Measurements from ENCODE around the gene HABP2.

Gene HABP2

GRCh38 chr10:113552701-113553100 is at the start of gene HABP2:
Gene HABP2 (plus strand): TSS chr10:113553053. CDS start chr10:113553122, 69 bp downstream.
- no peak within 1 kb of the TSS for H3K4me3 Mint-ChIP-seq
- H3K27me3 Mint-ChIP-seq: peaks cover 5% of the 10 kb centered on the region
- no peaks in the 10 kb centered on the region for H3K9me3 Mint-ChIP-seq
- H3K4me1 Mint-ChIP-seq: no peaks in the 10 kb centered on the region
- H3K27ac Mint-ChIP-seq: no peak within 1 kb of the TSS
- H3K36me3 Mint-ChIP-seq: no peaks in the 10 kb centered on the region

DNA sequence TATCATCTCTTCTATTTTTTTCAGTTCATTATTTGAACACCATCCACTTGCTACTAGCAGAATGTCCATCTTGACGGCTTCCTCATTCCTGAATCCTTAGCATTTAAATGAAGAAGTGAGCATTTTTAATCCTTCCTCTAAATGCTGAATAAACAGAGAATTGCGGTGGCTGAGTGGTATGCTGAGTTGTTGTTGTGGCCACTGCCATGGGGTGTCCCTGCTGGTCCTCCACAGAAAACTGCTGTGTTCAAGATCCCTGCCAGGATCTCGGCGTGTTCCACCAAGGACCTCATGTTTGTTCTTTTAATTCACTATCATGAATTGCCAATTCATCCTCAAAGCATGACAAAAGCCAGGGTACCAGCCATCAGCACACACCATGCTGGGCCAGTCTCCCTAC is 48.9 kb upstream of the HABP2 start:
- Mint-ChIP-seq H3K36me3 (no peaks in the 10 kb centered on the region), H3K27ac (no peak overlapping the region), H3K4me3 (no peak overlapping the region), H3K27me3 (peaks cover 6% of the 10 kb centered on the region), H3K4me1 (no peaks in the 10 kb centered on the region), H3K9me3 (no peaks in the 10 kb centered on the region)

DNA sequence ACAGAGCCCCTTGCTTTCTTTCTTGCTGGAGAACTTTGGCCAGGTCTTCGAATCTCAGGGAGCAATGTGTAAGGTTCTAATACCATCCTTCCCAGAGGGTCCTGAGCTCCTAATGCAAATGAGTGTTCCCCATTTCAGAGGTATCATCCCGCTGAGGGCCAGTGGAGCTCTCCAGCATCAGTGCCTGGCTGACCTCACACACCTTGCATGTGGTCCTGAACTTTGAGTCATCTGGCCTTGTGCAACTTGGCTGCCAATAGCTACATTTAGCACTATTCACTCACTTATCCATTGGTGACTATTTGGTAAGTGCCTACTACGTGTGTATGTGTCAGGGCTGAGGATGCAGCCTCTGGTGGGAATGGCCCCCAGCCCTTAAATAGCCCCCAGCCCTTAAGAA is 48.4 kb upstream of the HABP2 start:
- no peaks in the 10 kb centered on the region for H3K4me1 Mint-ChIP-seq
- no peak overlapping the region for H3K27ac Mint-ChIP-seq
- H3K36me3 Mint-ChIP-seq: no peaks in the 10 kb centered on the region
- H3K27me3 Mint-ChIP-seq: peaks cover 5% of the 10 kb centered on the region
- no peaks in the 10 kb centered on the region for H3K9me3 Mint-ChIP-seq
- H3K4me3 Mint-ChIP-seq: no peak overlapping the region

GRCh38 chr10:113506476-113506875 is 46.4 kb upstream of the HABP2 start:
- Mint-ChIP-seq H3K9me3 (peaks cover 14% of the 10 kb centered on the region), H3K4me3 (no peak overlapping the region), H3K4me1 (no peaks in the 10 kb centered on the region), H3K27ac (no peak overlapping the region), H3K27me3 (peaks cover 6% of the 10 kb centered on the region), H3K36me3 (no peaks in the 10 kb centered on the region)

DNA sequence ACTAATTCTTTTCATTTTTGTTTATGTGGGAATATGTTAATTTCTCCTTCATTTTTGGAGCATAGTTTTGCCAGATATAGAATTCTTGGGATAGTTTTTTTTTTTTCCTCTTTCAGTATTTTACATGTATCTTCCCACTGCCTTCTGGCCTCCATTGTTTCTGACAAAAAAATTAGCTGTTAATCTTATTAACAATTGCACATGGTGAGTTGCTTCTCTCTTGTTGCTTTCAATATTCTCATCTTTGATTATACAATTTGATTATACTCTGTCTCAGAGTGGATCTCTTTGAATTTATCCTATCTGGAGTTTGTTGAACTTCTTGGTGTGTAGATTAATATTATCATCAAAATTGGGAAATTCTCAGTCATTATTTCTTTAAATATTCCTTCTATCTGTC is 41.4 kb upstream of the HABP2 start:
- peaks cover 2% of the 10 kb centered on the region for H3K36me3 Mint-ChIP-seq
- peaks cover 8% of the 10 kb centered on the region for H3K27me3 Mint-ChIP-seq
- H3K4me3 Mint-ChIP-seq: no peak overlapping the region
- no peak overlapping the region for H3K27ac Mint-ChIP-seq
- H3K9me3 Mint-ChIP-seq: peaks cover 20% of the 10 kb centered on the region
- no peaks in the 10 kb centered on the region for H3K4me1 Mint-ChIP-seq

DNA sequence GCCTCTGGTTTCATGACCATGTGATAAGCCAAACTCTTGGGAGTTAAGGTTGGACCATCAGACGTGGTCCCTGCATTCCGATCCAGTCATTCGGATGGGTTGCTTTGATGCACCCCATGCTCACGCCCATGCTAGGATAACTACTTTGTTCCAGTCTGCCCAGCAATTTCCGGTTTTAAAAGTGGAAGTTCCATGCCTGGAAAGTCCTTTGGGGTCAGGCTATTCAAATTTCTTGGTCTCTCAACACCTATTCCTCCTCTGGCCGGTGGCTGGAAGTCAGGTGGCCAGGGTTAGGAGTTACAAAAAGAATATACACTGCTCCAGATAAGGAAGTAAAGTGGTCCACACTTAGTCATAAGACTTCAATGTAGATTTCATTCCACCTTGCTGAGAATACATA is 37.7 kb upstream of the HABP2 start:
- Mint-ChIP-seq H3K4me1 (no peaks in the 10 kb centered on the region), H3K27ac (no peak overlapping the region), H3K36me3 (peaks cover 2% of the 10 kb centered on the region), H3K9me3 (peaks cover 14% of the 10 kb centered on the region), H3K4me3 (no peak overlapping the region), H3K27me3 (peaks cover 5% of the 10 kb centered on the region)

DNA sequence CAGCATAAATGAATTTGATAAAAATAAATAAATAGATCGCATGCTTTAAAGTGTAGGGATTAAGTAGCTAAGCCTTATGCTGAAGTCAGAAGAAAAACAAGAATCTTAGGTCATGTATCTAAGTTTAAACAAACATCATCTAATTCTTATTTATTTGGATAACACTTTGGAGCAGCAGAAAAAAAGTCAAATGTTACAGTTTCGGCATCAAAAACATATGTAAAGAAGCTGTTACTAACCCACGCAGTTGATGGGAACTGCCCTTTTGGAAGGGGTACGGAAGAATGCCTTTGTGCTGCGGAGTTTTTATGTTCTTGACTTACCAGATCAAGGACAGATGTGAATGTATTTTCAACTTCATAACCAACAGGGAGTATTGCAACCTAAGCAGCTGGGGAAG is 37.3 kb upstream of the HABP2 start:
- Mint-ChIP-seq H3K9me3 (peaks cover 10% of the 10 kb centered on the region), H3K27me3 (peaks cover 5% of the 10 kb centered on the region), H3K4me1 (no peaks in the 10 kb centered on the region), H3K36me3 (peaks cover 2% of the 10 kb centered on the region), H3K27ac (no peak overlapping the region), H3K4me3 (no peak overlapping the region)

GRCh38 chr10:113516061-113516460 is 36.8 kb upstream of the HABP2 start:
- no peak overlapping the region for H3K27ac Mint-ChIP-seq
- peaks cover 2% of the 10 kb centered on the region for H3K36me3 Mint-ChIP-seq
- H3K4me3 Mint-ChIP-seq: no peak overlapping the region
- H3K4me1 Mint-ChIP-seq: no peaks in the 10 kb centered on the region
- peaks cover 5% of the 10 kb centered on the region for H3K27me3 Mint-ChIP-seq
- H3K9me3 Mint-ChIP-seq: peaks cover 7% of the 10 kb centered on the region

GRCh38 chr10:113517165-113517900 is 35.5 kb upstream of the HABP2 start:
- Mint-ChIP-seq H3K4me3 (no peak overlapping the region), H3K27ac (no peak overlapping the region), H3K27me3 (peaks cover 5% of the 10 kb centered on the region), H3K9me3 (no peaks in the 10 kb centered on the region), H3K4me1 (no peaks in the 10 kb centered on the region), H3K36me3 (no peaks in the 10 kb centered on the region)

DNA sequence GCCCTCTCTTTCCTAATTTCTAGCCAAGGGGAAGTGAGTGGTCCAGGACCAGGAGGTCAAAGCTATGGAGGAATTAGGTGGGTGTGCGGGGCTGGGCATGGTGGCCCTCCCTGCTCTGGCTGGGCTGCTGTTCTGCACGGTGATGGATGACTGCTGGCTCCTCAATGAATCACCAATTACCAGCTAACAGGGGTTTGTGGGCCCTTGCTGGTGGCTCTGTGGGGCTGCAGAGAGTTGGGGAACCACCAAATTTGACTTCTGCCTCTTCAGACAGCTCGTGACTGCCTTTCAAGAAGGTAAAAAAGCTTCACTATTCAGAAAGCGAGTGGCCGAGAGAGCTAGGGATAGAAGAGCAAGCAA is 35.0 kb upstream of the HABP2 start:
- H3K27me3 Mint-ChIP-seq: peaks cover 5% of the 10 kb centered on the region
- H3K27ac Mint-ChIP-seq: no peak overlapping the region
- H3K4me3 Mint-ChIP-seq: no peak overlapping the region
- no peaks in the 10 kb centered on the region for H3K9me3 Mint-ChIP-seq
- H3K36me3 Mint-ChIP-seq: no peaks in the 10 kb centered on the region
- H3K4me1 Mint-ChIP-seq: no peaks in the 10 kb centered on the region

DNA sequence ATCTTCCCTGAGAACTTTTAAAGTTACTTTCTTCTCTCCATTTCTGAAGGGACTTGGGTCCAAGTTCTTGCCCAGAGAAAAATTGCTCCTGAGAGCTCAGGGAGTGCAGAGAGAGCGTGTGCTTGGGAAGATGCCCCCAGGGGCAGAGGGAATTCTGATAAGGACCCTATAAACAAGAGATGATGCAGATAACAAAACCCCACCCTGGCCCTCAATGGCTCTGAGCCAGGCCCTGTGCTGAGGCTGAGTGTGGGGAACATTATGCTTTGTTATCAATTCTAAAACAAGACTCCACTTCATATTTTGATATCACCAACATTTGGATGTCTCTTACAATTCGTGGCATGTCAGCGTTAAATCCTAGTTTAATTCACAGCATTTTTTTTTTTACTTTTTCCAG is 34.4 kb upstream of the HABP2 start:
- no peaks in the 10 kb centered on the region for H3K4me1 Mint-ChIP-seq
- H3K27ac Mint-ChIP-seq: no peak overlapping the region
- H3K36me3 Mint-ChIP-seq: no peaks in the 10 kb centered on the region
- H3K4me3 Mint-ChIP-seq: no peak overlapping the region
- H3K9me3 Mint-ChIP-seq: no peaks in the 10 kb centered on the region
- peaks cover 5% of the 10 kb centered on the region for H3K27me3 Mint-ChIP-seq

- H3K4me3 Mint-ChIP-seq: no peak overlapping the region
- H3K9me3 Mint-ChIP-seq: no peaks in the 10 kb centered on the region
- H3K27me3 Mint-ChIP-seq: peaks cover 3% of the 10 kb centered on the region
- H3K27ac Mint-ChIP-seq: no peak overlapping the region
- H3K4me1 Mint-ChIP-seq: no peaks in the 10 kb centered on the region
- H3K36me3 Mint-ChIP-seq: no peaks in the 10 kb centered on the region
These were observed 33.8 kb upstream of the HABP2 start for GRCh38 chr10:113518816-113519591.

DNA sequence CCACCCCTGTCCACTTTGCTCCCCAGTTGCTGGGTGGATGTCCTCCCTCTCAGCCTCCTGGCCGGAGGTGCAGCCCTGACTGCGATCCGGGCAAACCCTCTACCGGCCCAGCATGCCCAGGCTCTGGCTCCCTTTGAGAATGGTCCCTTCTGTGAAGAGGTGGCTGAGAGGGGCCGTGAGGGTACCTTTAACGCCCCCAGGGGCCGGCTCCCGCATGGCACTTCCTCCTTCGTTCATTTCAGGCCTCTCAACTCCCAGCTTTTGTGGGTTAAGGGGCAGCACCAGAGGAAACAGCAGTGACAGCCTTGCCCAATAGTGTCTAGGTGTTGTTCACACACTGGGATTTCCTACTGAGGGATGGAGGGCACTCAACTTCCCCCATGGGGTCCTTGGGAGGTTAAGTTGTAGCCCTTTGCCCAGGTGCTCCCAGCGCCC is 33.2 kb upstream of the HABP2 start:
- H3K27me3 Mint-ChIP-seq: peaks cover 3% of the 10 kb centered on the region
- no peaks in the 10 kb centered on the region for H3K4me1 Mint-ChIP-seq
- no peaks in the 10 kb centered on the region for H3K36me3 Mint-ChIP-seq
- H3K4me3 Mint-ChIP-seq: no peak overlapping the region
- H3K9me3 Mint-ChIP-seq: no peaks in the 10 kb centered on the region
- no peak overlapping the region for H3K27ac Mint-ChIP-seq

- Mint-ChIP-seq H3K4me1 (no peaks in the 10 kb centered on the region), H3K27ac (no peak overlapping the region), H3K4me3 (no peak overlapping the region), H3K9me3 (no peaks in the 10 kb centered on the region), H3K36me3 (no peaks in the 10 kb centered on the region), H3K27me3 (peaks cover 2% of the 10 kb centered on the region)
These were observed 32.6 kb upstream of the HABP2 start for GRCh38 chr10:113520261-113520660.

DNA sequence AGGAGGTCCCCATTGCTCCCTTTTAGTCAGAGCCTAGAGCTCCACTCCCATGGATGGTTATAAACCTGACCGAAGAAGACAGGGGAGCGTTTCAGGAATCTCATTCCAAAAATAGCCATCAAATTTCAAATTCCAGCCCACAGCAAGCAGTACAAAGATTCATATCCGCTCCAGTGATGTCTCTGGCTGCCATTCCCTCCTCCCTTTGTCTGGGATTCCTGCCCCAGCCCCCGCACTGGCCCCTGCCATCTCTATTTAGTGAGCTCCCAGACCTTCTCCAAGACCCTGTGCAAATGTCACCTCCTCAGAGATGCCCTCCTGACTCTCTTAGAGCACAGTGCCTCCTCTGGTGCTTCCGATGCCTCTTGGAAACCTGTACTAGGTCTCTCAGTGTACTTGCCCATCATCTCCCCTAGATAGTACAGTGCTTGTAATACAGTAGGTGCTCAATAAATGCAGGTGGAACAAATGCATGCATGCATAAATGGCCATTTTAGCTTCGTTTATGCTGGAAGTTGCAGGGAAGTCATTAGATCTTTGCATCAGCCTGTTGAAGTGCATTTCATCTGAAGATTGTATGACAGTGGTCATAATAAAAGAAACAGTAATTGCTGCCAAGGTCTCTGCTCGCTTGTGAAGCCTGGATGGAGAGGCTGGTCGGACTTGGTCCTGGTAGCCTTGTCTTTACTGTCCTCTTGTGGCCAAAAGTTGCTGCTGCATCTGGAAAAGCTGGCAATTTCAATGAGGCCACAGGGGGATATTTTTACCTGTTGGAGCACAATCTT is 32.0 kb upstream of the HABP2 start:
- H3K27ac Mint-ChIP-seq: no peak overlapping the region
- H3K36me3 Mint-ChIP-seq: no peaks in the 10 kb centered on the region
- peaks cover 2% of the 10 kb centered on the region for H3K27me3 Mint-ChIP-seq
- H3K4me1 Mint-ChIP-seq: no peaks in the 10 kb centered on the region
- H3K9me3 Mint-ChIP-seq: no peaks in the 10 kb centered on the region
- H3K4me3 Mint-ChIP-seq: no peak overlapping the region

GRCh38 chr10:113521475-113521795 is 31.4 kb upstream of the HABP2 start:
- no peak overlapping the region for H3K4me3 Mint-ChIP-seq
- H3K27me3 Mint-ChIP-seq: peaks cover under 1% of the 10 kb centered on the region
- H3K9me3 Mint-ChIP-seq: no peaks in the 10 kb centered on the region
- H3K36me3 Mint-ChIP-seq: no peaks in the 10 kb centered on the region
- H3K4me1 Mint-ChIP-seq: no peaks in the 10 kb centered on the region
- no peak overlapping the region for H3K27ac Mint-ChIP-seq
